ENCODE data around the gene SPNS1.

The SPNS1 gene

GRCh38 chr16:28986492-28986891 lies 11.9 kb downstream of the SPNS1 start:
- peaks cover 12% of the 10 kb centered on the region for H3K4me1 ChIP-seq (ENCODE audit: insufficient read depth, low read length, severe bottlenecking)
- no peaks in the 10 kb centered on the region for H3F3A ChIP-seq (ENCODE audit: insufficient read depth, low read length)
- H3K4me3 ChIP-seq (ENCODE audit: low read depth, low read length, poor library complexity, severe bottlenecking), result no peak overlapping the region
- H3K79me2 ChIP-seq (ENCODE audit: insufficient read depth, low read length), result no peaks in the 10 kb centered on the region
- no peaks in the 10 kb centered on the region for H4K20me1 ChIP-seq (ENCODE audit: insufficient read depth, low read length)
- peaks cover 5% of the 10 kb centered on the region for H3K36me3 ChIP-seq (ENCODE audit: insufficient read depth, low read length)
- no peak overlapping the region for H3K9ac ChIP-seq (ENCODE audit: low read length)
- no peak overlapping the region for H2AFZ ChIP-seq (ENCODE audit: low read length)
- no peaks in the 10 kb centered on the region for H3K9me2 ChIP-seq (ENCODE audit: low read depth, low read length)
- TF ChIP-seq EZH2 (IDR thresholded peaks at IDR 0.05; ENCODE audit: borderline replicate concordance, low read length), result no peak
- no peak for TF ChIP-seq CTCF (IDR thresholded peaks at IDR 0.05; ENCODE audit: low read length)
- no peaks in the 10 kb centered on the region for H3K27me3 ChIP-seq (ENCODE audit: insufficient read depth, low read length)
- H3K9me3 ChIP-seq (ENCODE audit: low read length), result 0 out of 2 replicates have a peak, but pooled peaks cover 3% of the 10 kb centered on the region
- H3K27ac ChIP-seq (ENCODE audit: low read depth, low read length, poor library complexity, severe bottlenecking), result no peak overlapping the region
- no peak overlapping the region for H3K4me2 ChIP-seq (ENCODE audit: low read length)

GRCh38 chr16:28987170-28987853 lies 12.7 kb downstream of the SPNS1 start:
- H3K27ac ChIP-seq (ENCODE audit: low read depth, low read length, poor library complexity, severe bottlenecking), result no peak overlapping the region
- no peaks in the 10 kb centered on the region for H3K9me3 ChIP-seq (ENCODE audit: low read length)
- TF ChIP-seq CTCF (IDR thresholded peaks at IDR 0.05; ENCODE audit: low read length), result no peak
- TF ChIP-seq EZH2 (IDR thresholded peaks at IDR 0.05; ENCODE audit: borderline replicate concordance, low read length), result no peak
- no peaks in the 10 kb centered on the region for H3F3A ChIP-seq (ENCODE audit: insufficient read depth, low read length)
- H3K4me1 ChIP-seq (ENCODE audit: insufficient read depth, low read length, severe bottlenecking), result peaks cover 12% of the 10 kb centered on the region
- no peaks in the 10 kb centered on the region for H3K27me3 ChIP-seq (ENCODE audit: insufficient read depth, low read length)
- no peak overlapping the region for H3K4me2 ChIP-seq (ENCODE audit: low read length)
- H3K79me2 ChIP-seq (ENCODE audit: insufficient read depth, low read length), result no peaks in the 10 kb centered on the region
- H2AFZ ChIP-seq (ENCODE audit: low read length), result no peak overlapping the region
- no peaks in the 10 kb centered on the region for H3K36me3 ChIP-seq (ENCODE audit: insufficient read depth, low read length)
- H3K9me2 ChIP-seq (ENCODE audit: low read depth, low read length), result no peaks in the 10 kb centered on the region
- H3K9ac ChIP-seq (ENCODE audit: low read length), result no peak overlapping the region
- H3K4me3 ChIP-seq (ENCODE audit: low read depth, low read length, poor library complexity, severe bottlenecking), result no peak overlapping the region
- no peaks in the 10 kb centered on the region for H4K20me1 ChIP-seq (ENCODE audit: insufficient read depth, low read length)

DNA sequence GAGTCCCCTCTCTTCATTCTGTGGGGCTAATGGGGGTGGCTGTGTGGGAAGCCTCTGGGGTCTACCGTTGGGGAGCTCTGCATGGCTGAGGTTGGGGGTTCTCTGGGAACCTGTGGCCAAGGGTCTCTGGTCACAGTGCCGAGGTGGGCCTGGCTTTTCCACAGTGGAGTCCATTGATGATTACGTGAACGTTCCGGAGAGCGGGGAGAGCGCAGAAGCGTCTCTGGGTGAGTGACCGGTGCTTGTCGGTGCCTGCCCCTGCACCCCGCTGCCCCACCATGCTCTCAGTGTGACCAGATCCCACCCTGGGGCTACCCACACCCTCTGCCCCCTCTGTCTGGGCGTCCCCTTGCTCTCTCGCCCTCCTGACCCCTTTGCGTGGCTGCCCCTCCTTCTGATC lies 14.8 kb downstream of the SPNS1 start:
- no peaks in the 10 kb centered on the region for H3K9me3 ChIP-seq (ENCODE audit: low read length)
- peaks cover 10% of the 10 kb centered on the region for H3K4me1 ChIP-seq (ENCODE audit: insufficient read depth, low read length, severe bottlenecking)
- H3K27ac ChIP-seq (ENCODE audit: low read depth, low read length, poor library complexity, severe bottlenecking), result no peak overlapping the region
- no peaks in the 10 kb centered on the region for H3K79me2 ChIP-seq (ENCODE audit: insufficient read depth, low read length)
- H3F3A ChIP-seq (ENCODE audit: insufficient read depth, low read length), result no peaks in the 10 kb centered on the region
- TF ChIP-seq EZH2 (IDR thresholded peaks at IDR 0.05; ENCODE audit: borderline replicate concordance, low read length) (no peak), CTCF (IDR thresholded peaks at IDR 0.05; ENCODE audit: low read length) (no peak)
- H3K4me3 ChIP-seq (ENCODE audit: low read depth, low read length, poor library complexity, severe bottlenecking), result no peak overlapping the region
- no peaks in the 10 kb centered on the region for H3K36me3 ChIP-seq (ENCODE audit: insufficient read depth, low read length)
- H3K27me3 ChIP-seq (ENCODE audit: insufficient read depth, low read length), result 0 out of 2 replicates have a peak, but pooled peaks cover 3% of the 10 kb centered on the region
- H3K4me2 ChIP-seq (ENCODE audit: low read length), result no peak overlapping the region
- H3K9ac ChIP-seq (ENCODE audit: low read length), result no peak overlapping the region
- H4K20me1 ChIP-seq (ENCODE audit: insufficient read depth, low read length), result no peaks in the 10 kb centered on the region
- no peak overlapping the region for H2AFZ ChIP-seq (ENCODE audit: low read length)
- H3K9me2 ChIP-seq (ENCODE audit: low read depth, low read length), result no peaks in the 10 kb centered on the region
